ENCODE measurements around the gene SNRPA1. TPM values are rescaled to one million over a fixed set of nuclear protein-coding genes. Genes with fewer than 3 reads are reported as not detected.

Gene SNRPA1
- total and polyA plus RNA-seq, 2 donors (not counting 3 experiments of a cell fraction or from before 2014, with no cell fraction given) = 68.5 to 82.7 TPM

GRCh38 chr15:101303408-101303807 lies 8.4 kb upstream of the SNRPA1 start:
- H3K9me1 ChIP-seq (replicated peaks; ENCODE audit: control insufficient read depth, extremely low read depth, insufficient read depth, low read length) = no peaks in the 10 kb centered on the region
- intact Hi-C loops (cut with micrococcal nuclease) = loop anchor here (5.0 kb wide), 1 partner anchor 274 kb away; no protein-coding TSS in a partner anchor
- no peak overlapping the region for H3K27ac ChIP-seq (ENCODE audit: insufficient read depth, low read depth, low read length)
- H3K79me2 ChIP-seq (ENCODE audit: control insufficient read depth, insufficient read depth, low read length) = no peaks in the 10 kb centered on the region
- dilution Hi-C loops (cut with MboI; ENCODE audit: extremely low pct_ligation_motif_present, low sequenced_read_pairs) = no loop called here
- no peak overlapping the region for H3K4me2 ChIP-seq (ENCODE audit: insufficient read depth, low read length)
- H3K27me3 ChIP-seq (ENCODE audit: control insufficient read depth in 2 of 2, insufficient read depth in 2 of 2, low read length in 2 of 2) = no peaks in the 10 kb centered on the region
- TF ChIP-seq FOS (IDR thresholded peaks at IDR 0.05; ENCODE audit: borderline replicate concordance, insufficient read depth, low read length) (no peak), POLR2A (IDR thresholded peaks at IDR 0.05; ENCODE audit: low read depth, low read length) (no peak), POLR2AphosphoS5 (IDR thresholded peaks at IDR 0.05; ENCODE audit: insufficient read depth, low read depth, low read length) (no peak), GATA2 (IDR thresholded peaks at IDR 0.05; ENCODE audit: insufficient read depth, insufficient read length, low read depth, low read length) (no peak), MAX (IDR thresholded peaks at IDR 0.05; ENCODE audit: insufficient read depth, insufficient read length) (no peak), MYC (IDR thresholded peaks at IDR 0.05; ENCODE audit: low read depth, low read length) (no peak), CTCF (IDR thresholded peaks at IDR 0.05; ENCODE audit: extremely low read depth in 1 of 2, insufficient read depth in 1 of 2, low read depth in 1 of 2, low read length in 2 of 2) (no peak), JUN (IDR thresholded peaks at IDR 0.05; ENCODE audit: borderline replicate concordance, insufficient read depth, insufficient read length, low read depth) (no peak), EZH2 (IDR thresholded peaks at IDR 0.05; ENCODE audit: borderline replicate concordance, low read depth, low read length, severe bottlenecking) (no peak)
- H2AFZ ChIP-seq (ENCODE audit: low read depth, low read length) = no peak overlapping the region
- no peaks in the 10 kb centered on the region for H3K36me3 ChIP-seq (ENCODE audit: control insufficient read depth in 2 of 2, extremely low read depth in 1 of 2, insufficient read depth in 2 of 2, low read length in 2 of 2)
- no peak overlapping the region for H3K9ac ChIP-seq (replicated peaks; ENCODE audit: extremely low read depth, insufficient read depth, low read length)
- no peak for DNase-seq (ENCODE audit: low read depth, low spot score)
- no peaks in the 10 kb centered on the region for H4K20me1 ChIP-seq (replicated peaks; ENCODE audit: control insufficient read depth, extremely low read depth, insufficient read depth, low read length)
- no peaks in the 10 kb centered on the region for H3K4me1 ChIP-seq (ENCODE audit: control insufficient read depth, extremely low read depth, insufficient read depth, low read length)
- POLR2A ChIA-PET = no interaction called here
- no TSS peak for BruUV-seq (replicated peaks)
- CTCF ChIA-PET = interaction anchor here (0.8 to 7.5 kb wide), 3 partner anchors 17 to 337 kb away, joined by 3 to 90 read pairs (median 82); no protein-coding TSS in a partner anchor
- no peaks in the 10 kb centered on the region for H3K9me3 ChIP-seq (replicated peaks; ENCODE audit: control insufficient read depth, insufficient read depth, low read length)
- H3K4me3 ChIP-seq (replicated peaks in 1 of 3; ENCODE audit: insufficient read depth in 1 of 3, low read depth in 1 of 3, low read length in 3 of 3) = no peak overlapping the region
- no peak for FAIRE-seq

Measured in endothelial cell of umbilical vein (primary cell).